Panc1 (cell line): ENCODE results near the gene GRM4. TPM values are rescaled to one million over a fixed set of nuclear protein-coding genes. Genes with fewer than 3 reads are reported as not detected.

ENCODE experiments used
- microRNA-seq: library from miRNA; unstranded; fragments of <30 nt; microRNA quantifications from one replicate; pipeline ENCODE4 v1.1.0, GENCODE V29; 2020; ENCODE audit not compliant: unreplicated experiment
- total RNA-seq: library from RNA; stranded (reverse); gene quantifications from one replicate; pipeline ENCODE4 v1.2.1, GENCODE V29; 2021; ENCODE audit not compliant: unreplicated experiment

The GRM4 gene
- total RNA-seq, 1 experiment from 2014 or later = 1.3 TPM

Small RNA genes within 50 kb of the gene (microRNA-seq; reads per million reads assigned to microRNA genes)
- gene MIR1275 = 6.7 reads per million, percentile 20 among the genes with 10 or more reads in this experiment

Other genes with a start within 250 kb of the GRM4 start
- 444 TPM for gene HMGA1, start 90.8 kb upstream of the GRM4 start, total RNA-seq
- gene SMIM29, start 102.9 kb upstream of the GRM4 start, total RNA-seq = 35.6 TPM
- 25.9 TPM for gene NUDT3, start 246.6 kb upstream of the GRM4 start, total RNA-seq